PC-3 (cell line): ENCODE results near the gene CERS6.

Source experiments
- EZH2phosphoT487 ChIP-seq: fragments of 300-600 bp; sonication (generic); IDR thresholded peaks from 2 replicates; pipeline ENCODE4 v1.6.1; 2018; ENCODE audit warnings: mild to moderate bottlenecking, antibody characterized with exemption, low read length, borderline replicate concordance
- TF ChIP-seq, protein P1 (sequence below): fragments of 300-600 bp; sonication (generic); conservative IDR thresholded peaks from 2 replicates; pipeline ENCODE4 v1.5.1; 2017; ENCODE audit warnings: antibody characterized with exemption, low read depth, mild to moderate bottlenecking, low read length

DNA sequence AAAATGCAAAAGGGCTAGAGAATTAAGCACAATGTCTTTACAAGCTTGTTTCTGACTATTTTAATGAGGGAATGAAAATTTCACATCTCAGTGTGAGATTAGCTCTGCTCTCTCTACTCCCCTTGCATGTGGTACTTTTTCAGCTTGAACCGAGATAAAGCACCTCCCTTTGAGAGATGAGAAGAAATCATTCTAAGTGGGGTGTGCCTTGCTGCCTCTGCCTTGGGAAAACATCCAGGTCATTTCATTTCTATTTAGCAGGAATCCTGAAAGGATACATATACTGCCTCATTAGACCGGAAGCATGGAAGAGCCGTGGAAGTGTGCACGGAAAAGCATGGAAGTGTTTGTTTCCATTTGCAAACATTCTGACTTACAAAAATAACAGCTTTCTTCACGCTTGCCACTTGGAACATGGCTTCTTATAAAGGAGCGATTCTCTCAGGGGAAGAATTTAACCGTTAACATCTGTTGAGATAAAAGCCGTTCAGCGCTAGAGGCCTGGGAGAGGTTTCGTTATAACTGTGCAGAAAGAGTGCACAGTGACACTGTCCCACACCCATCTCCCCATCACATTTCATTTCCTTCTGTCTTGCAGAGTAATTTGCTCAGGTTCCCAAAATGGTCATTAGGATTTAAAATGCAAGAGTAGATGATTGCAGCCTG, 363.1 kb downstream of the CERS6 start:
- TF ChIP-seq, protein P1, sequence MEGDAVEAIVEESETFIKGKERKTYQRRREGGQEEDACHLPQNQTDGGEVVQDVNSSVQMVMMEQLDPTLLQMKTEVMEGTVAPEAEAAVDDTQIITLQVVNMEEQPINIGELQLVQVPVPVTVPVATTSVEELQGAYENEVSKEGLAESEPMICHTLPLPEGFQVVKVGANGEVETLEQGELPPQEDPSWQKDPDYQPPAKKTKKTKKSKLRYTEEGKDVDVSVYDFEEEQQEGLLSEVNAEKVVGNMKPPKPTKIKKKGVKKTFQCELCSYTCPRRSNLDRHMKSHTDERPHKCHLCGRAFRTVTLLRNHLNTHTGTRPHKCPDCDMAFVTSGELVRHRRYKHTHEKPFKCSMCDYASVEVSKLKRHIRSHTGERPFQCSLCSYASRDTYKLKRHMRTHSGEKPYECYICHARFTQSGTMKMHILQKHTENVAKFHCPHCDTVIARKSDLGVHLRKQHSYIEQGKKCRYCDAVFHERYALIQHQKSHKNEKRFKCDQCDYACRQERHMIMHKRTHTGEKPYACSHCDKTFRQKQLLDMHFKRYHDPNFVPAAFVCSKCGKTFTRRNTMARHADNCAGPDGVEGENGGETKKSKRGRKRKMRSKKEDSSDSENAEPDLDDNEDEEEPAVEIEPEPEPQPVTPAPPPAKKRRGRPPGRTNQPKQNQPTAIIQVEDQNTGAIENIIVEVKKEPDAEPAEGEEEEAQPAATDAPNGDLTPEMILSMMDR: no peak
- TF ChIP-seq EZH2phosphoT487: no peak
